Muscle layer of duodenum (tissue), 2 donors: ENCODE measurements around the gene ZNF264.

ENCODE experiments used
- H3K27ac ChIP-seq: one replicate; pipeline ENCODE4 v1.7.0; 2013; ENCODE audit warnings: mild to moderate bottlenecking, low read length
- H3K27me3 ChIP-seq: one replicate; pipeline ENCODE4 v1.7.0; 2013; ENCODE audit warnings: low read depth, mild to moderate bottlenecking, control low read depth, low read length
- H3K36me3 ChIP-seq, 2 donors: one replicate each; pipeline ENCODE4 v1.7.0; 2013; ENCODE audit warnings: low read length in 2 of 2, control low read depth in 1 of 2, mild to moderate bottlenecking in 1 of 2; ENCODE audit not compliant: insufficient read depth in 2 of 2, control insufficient read depth in 1 of 2
- H3K4me1 ChIP-seq, 2 donors: one replicate each; pipeline ENCODE4 v1.7.0; 2013; ENCODE audit warnings: low read length in 2 of 2, mild to moderate bottlenecking in 2 of 2, control low read depth in 1 of 2, moderate library complexity in 1 of 2; ENCODE audit not compliant: insufficient read depth in 2 of 2, control insufficient read depth in 1 of 2
- H3K4me3 ChIP-seq, 2 donors: one replicate each; pipeline ENCODE4 v1.7.0; 2013; ENCODE audit warnings: low read length in 2 of 2, low read depth in 1 of 2, mild to moderate bottlenecking in 1 of 2
- H3K9me3 ChIP-seq, 2 donors: one replicate each; pipeline ENCODE4 v1.7.0; 2013; ENCODE audit warnings: low read length in 2 of 2, control low read depth in 1 of 2, mild to moderate bottlenecking in 1 of 2; ENCODE audit not compliant: control insufficient read depth in 1 of 2
- donor health status: healthy.

Gene ZNF264

GRCh38 chr19:57202160-57202559 is 10.9 kb downstream of the ZNF264 start:
- Histone ChIP-seq H3K9me3 (peaks cover 0 to 5% of the 10 kb centered on the region in 2 donors), H3K27ac (no peak overlapping the region), H3K4me3 (peak overlapping the region in 1 of 2 donors; percentile 33), H3K27me3 (no peaks in the 10 kb centered on the region), H3K36me3 (peaks cover 19 to 76% of the 10 kb centered on the region in 2 donors), H3K4me1 (no peaks in the 10 kb centered on the region)

DNA sequence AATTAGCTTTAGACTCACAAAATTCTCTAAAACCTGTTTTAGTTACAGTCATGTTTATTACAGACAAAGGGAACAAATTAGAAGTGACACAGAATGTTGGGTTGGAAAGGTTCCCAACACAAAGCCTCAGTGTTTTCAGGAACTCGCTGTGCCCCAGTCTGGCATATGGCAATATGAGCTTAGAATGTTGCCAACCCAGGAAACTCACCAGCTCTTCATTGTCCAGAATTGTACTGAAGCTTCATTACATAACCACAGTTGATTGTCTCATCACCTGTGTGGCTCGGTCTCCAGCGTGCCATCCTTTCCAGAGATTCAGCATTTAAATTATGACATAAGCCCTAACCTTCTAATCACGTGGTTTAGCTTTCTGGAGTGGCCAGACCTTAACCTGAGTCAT is 19.1 kb downstream of the ZNF264 start:
- H3K4me1 ChIP-seq: no peaks in the 10 kb centered on the region
- H3K27ac ChIP-seq: no peak overlapping the region
- no peaks in the 10 kb centered on the region for H3K27me3 ChIP-seq
- H3K4me3 ChIP-seq: peak overlapping the region in 1 of 2 donors; percentile 40
- peaks cover 40 to 81% of the 10 kb centered on the region in 2 donors for H3K36me3 ChIP-seq
- peaks cover 3 to 40% of the 10 kb centered on the region in 2 donors for H3K9me3 ChIP-seq

DNA sequence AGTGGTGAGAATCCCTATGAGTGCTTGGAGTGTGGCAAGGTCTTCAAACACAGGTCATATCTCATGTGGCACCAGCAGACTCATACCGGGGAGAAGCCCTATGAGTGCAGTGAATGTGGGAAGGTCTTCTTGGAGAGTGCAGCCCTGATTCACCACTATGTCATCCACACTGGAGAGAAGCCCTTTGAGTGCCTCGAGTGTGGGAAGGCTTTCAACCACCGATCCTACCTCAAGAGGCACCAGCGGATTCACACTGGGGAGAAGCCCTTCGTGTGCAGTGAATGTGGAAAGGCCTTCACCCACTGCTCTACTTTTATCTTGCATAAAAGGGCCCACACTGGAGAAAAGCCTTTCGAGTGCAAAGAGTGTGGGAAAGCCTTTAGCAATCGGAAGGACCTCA is 20.8 kb downstream of the ZNF264 start:
- Histone ChIP-seq H3K27me3 (no peaks in the 10 kb centered on the region), H3K36me3 (peaks cover 34 to 77% of the 10 kb centered on the region in 2 donors), H3K9me3 (peaks cover 3 to 38% of the 10 kb centered on the region in 2 donors), H3K27ac (no peak overlapping the region), H3K4me1 (no peaks in the 10 kb centered on the region), H3K4me3 (peak overlapping the region in 1 of 2 donors; percentile 40)

GRCh38 chr19:57227502-57227901 is 36.2 kb downstream of the ZNF264 start:
- no peaks in the 10 kb centered on the region for H3K9me3 ChIP-seq
- H3K36me3 ChIP-seq: no peaks in the 10 kb centered on the region
- H3K4me1 ChIP-seq: no peaks in the 10 kb centered on the region
- H3K27ac ChIP-seq: no peak overlapping the region
- H3K4me3 ChIP-seq: no peak overlapping the region
- no peaks in the 10 kb centered on the region for H3K27me3 ChIP-seq

- Histone ChIP-seq H3K36me3 (no peaks in the 10 kb centered on the region), H3K27me3 (no peaks in the 10 kb centered on the region), H3K9me3 (no peaks in the 10 kb centered on the region), H3K4me3 (peak overlapping the region in 1 of 2 donors; percentile 54), H3K4me1 (no peaks in the 10 kb centered on the region), H3K27ac (no peak overlapping the region)
Measured at GRCh38 chr19:57231686-57232085, 40.4 kb downstream of the ZNF264 start.

GRCh38 chr19:57233207-57233606 is 41.9 kb downstream of the ZNF264 start:
- H3K36me3 ChIP-seq: no peaks in the 10 kb centered on the region

DNA sequence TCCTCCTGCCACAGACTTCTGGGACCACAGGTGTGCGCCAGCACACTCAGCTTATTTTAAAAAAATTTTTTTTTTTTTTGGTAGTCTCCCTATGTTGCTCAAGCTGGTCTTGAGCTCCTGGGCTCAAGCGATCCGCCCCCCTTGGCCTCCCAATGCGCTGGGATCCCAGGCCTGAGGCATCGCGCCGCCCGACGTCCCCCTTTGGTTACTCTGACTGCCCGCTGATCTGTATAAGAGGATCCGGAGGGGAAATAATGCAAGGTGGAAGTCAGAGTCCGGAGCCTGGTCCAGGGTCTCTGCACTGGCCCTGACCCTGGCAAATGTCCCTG is 48.6 kb downstream of the ZNF264 start:
- peaks cover 14 to 20% of the 10 kb centered on the region in 2 donors for H3K4me1 ChIP-seq
- no peaks in the 10 kb centered on the region for H3K9me3 ChIP-seq
- H3K27ac ChIP-seq: peak overlapping the region; percentile 95
- H3K27me3 ChIP-seq: no peaks in the 10 kb centered on the region
- peaks cover 6 to 18% of the 10 kb centered on the region in 2 donors for H3K36me3 ChIP-seq
- peak overlapping the region; percentile 86 to 99 for H3K4me3 ChIP-seq

More at GRCh38 chr19:57233207-57233606, 41.9 kb downstream of the ZNF264 start:
- Histone ChIP-seq H3K9me3 (no peaks in the 10 kb centered on the region), H3K4me3 (no peak overlapping the region), H3K27ac (no peak overlapping the region), H3K4me1 (no peaks in the 10 kb centered on the region), H3K27me3 (no peaks in the 10 kb centered on the region)

- H3K36me3 ChIP-seq: peaks cover 10 to 22% of the 10 kb centered on the region in 2 donors
- no peaks in the 10 kb centered on the region for H3K9me3 ChIP-seq
- peak within 1 kb of the TSS; percentile 86 to 99 for H3K4me3 ChIP-seq
- H3K27me3 ChIP-seq: no peaks in the 10 kb centered on the region
- peak within 1 kb of the TSS; percentile 95 for H3K27ac ChIP-seq
- H3K4me1 ChIP-seq: peaks cover 14 to 20% of the 10 kb centered on the region in 2 donors
Measured at GRCh38 chr19:57240311-57241090, 49.2 kb downstream of the ZNF264 start, which contains the start of gene ZNF805. Gene ZNF805, plus strand, starts transcription at chr19:57240632. Its CDS starts 260 bp downstream, at chr19:57240892.

GRCh38 chr19:57241176-57241575 is 49.9 kb downstream of the ZNF264 start:
- H3K36me3 ChIP-seq: peaks cover 10 to 29% of the 10 kb centered on the region in 2 donors
- H3K4me1 ChIP-seq: peaks cover 14 to 20% of the 10 kb centered on the region in 2 donors
- H3K27ac ChIP-seq: peak overlapping the region; percentile 95
- no peaks in the 10 kb centered on the region for H3K9me3 ChIP-seq
- peak overlapping the region; percentile 86 to 99 for H3K4me3 ChIP-seq
- no peaks in the 10 kb centered on the region for H3K27me3 ChIP-seq

GRCh38 chr19:57242821-57243220 is 51.5 kb downstream of the ZNF264 start:
- Histone ChIP-seq H3K4me1 (peaks cover 14 to 20% of the 10 kb centered on the region in 2 donors), H3K27me3 (no peaks in the 10 kb centered on the region), H3K36me3 (peaks cover 18 to 46% of the 10 kb centered on the region in 2 donors), H3K9me3 (no peaks in the 10 kb centered on the region), H3K27ac (no peak overlapping the region), H3K4me3 (no peak overlapping the region)

DNA sequence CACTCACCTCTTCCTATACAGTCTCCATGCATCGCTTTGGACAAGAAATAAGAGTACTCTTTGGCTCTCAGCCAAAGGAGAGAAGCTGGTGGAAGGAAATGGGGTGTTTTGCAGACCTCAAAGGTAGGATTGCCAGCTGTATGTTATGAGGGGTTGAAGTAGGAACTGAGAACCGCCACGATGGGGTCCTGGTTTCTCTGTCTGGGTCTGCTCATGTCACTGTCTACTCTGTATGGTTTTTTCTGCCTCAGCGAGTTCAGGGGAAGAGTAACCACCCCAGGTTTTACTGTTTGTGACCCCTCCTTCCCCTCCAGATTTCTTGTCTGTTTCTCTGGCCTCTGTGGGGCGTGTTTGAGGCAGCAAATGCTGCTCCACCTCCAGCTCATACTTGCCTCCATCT is 53.2 kb downstream of the ZNF264 start:
- no peak overlapping the region for H3K27ac ChIP-seq
- H3K27me3 ChIP-seq: no peaks in the 10 kb centered on the region
- no peaks in the 10 kb centered on the region for H3K9me3 ChIP-seq
- H3K36me3 ChIP-seq: peaks cover 28 to 62% of the 10 kb centered on the region in 2 donors
- no peak overlapping the region for H3K4me3 ChIP-seq
- peaks cover 14 to 20% of the 10 kb centered on the region in 2 donors for H3K4me1 ChIP-seq
